ENCODE measurements around the gene CDH1.

GRCh38 chr16:68768771-68769170, 31.7 kb downstream of the CDH1 start:
- TF ChIP-seq CTCF (conservative IDR thresholded peaks at IDR 0.05 in 1 of 2, IDR thresholded peaks at IDR 0.05 in 1 of 2; ENCODE audit: extremely low read depth in 1 of 2, insufficient read depth in 1 of 2, low read depth in 1 of 2, low read length in 2 of 2) (no peak), EZH2 (IDR thresholded peaks at IDR 0.05; ENCODE audit: borderline replicate concordance, low read length) (no peak)
